Erythroblast (primary cell): ENCODE results near the gene ADGRV1.

ENCODE experiments used
- GATA1 ChIP-seq: IDR thresholded peaks from 2 replicates; pipeline ENCODE4 v1.6.1; 2011; ENCODE audit warnings: low read depth, mild to moderate bottlenecking, control low read depth, low read length, moderate library complexity
- POLR2A ChIP-seq: IDR thresholded peaks from 2 replicates; pipeline ENCODE4 v1.6.1; 2011; ENCODE audit warnings: mild to moderate bottlenecking, low read length

- TF ChIP-seq POLR2A = no peak
- no peak for TF ChIP-seq GATA1
These were observed 79.1 kb downstream of the ADGRV1 start for GRCh38 chr5:90637731-90638130.
